GM20000 (cell line): Measurements from ENCODE around the gene ACOT11.

Experiments used
- DNase-seq: peaks from one replicate; pipeline ENCODE4 v3.0.0; 2012; ENCODE audit warnings: low spot score
- CTCF ChIP-seq: IDR thresholded peaks from 2 replicates; pipeline ENCODE4 v1.5.1; 2012; ENCODE audit warnings: mild to moderate bottlenecking, control low read depth; ENCODE audit errors: extremely low read depth, missing control alignments

Gene ACOT11

GRCh38 chr1:54607821-54608565 is 60.0 kb downstream of the ACOT11 start:
- TF ChIP-seq CTCF: no peak
- DNase-seq: no peak

- no peak for DNase-seq
- TF ChIP-seq CTCF: no peak
Observed at GRCh38 chr1:54608566-54609230, 60.7 kb downstream of the ACOT11 start.

DNA sequence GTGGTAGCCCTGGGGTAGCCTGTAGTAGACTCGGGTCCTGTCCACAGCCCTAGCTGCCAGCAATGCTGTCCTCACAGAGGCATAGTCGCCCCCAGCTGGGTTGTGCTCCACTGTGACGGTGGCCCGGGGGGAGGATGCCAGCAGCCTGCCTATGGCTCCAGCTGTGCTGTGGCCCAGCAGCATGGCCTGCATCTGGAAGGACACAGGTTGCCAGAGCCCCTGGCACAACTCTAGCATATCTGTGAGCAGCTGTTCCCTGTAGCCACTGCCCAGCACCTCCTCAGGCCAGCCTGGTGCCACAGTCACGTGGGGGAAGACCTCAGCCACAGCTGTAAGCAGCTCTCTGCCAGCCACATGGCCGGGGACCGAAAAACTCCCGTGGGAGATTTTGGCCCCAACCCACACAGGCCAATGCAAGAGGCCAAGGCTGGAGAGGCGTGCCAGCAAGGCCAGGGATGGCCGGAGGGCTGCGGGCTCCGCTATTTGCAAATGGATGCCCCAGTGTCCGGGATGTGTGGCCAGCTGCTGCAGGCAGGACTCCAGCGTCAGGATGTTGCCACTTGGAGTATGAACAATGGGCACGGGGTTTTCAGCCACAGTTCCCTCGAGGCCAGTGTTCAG is 61.4 kb downstream of the ACOT11 start:
- TF ChIP-seq CTCF: no peak
- DNase-seq: no peak

GRCh38 chr1:54610048-54610447 is 62.0 kb downstream of the ACOT11 start:
- no peak for TF ChIP-seq CTCF
- DNase-seq: no peak

- TF ChIP-seq CTCF: no peak
- no peak for DNase-seq
Observed at GRCh38 chr1:54610601-54611580, 62.9 kb downstream of the ACOT11 start.

DNA sequence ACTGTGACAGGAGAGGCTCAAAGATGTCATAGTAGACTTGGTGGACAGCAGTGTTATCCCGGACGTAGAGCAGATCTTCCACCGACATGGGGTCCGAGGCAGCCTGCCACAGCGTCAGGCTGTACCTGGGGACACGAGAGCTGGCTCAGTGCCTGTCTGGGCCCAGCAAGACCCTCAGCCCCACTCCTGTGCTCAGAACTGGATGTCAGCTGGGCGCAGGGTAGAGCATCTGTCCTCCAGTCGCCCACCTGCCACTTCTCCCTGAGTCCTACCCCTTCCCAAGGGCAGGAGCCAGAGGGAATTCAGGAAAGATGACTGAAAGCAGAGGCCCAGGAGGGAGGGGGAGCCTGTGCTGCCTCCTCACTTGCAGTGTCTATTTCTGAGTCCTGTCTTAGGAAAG is 63.6 kb downstream of the ACOT11 start:
- DNase-seq: no peak
- TF ChIP-seq CTCF: no peak

DNA sequence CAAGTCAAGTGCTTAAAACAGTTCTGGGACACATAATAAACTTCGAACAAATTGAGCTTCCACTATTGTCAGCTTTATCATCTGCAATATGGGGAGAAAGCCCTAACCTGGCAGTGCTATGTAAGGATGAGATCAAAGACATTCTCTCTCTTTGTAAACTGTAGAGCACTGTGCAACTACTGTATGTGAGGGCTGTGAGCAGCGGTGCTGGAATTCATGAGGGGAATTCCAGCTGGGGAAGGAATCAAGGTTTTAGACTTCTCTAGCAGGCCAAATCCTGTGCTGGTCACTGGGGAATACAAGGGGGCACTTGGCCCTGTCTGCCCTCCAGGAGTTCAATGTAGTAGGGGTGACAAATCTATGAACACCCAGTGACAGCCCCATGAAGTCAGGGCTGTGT is 66.0 kb downstream of the ACOT11 start:
- DNase-seq: no peak
- no peak for TF ChIP-seq CTCF
